Liver (tissue), 9 donors: ENCODE measurements around the gene HOXA1. TPM values are rescaled to one million over a fixed set of nuclear protein-coding genes. Genes with fewer than 3 reads are reported as not detected.

Experiments used
- DNase-seq: peaks from one replicate; pipeline ENCODE4 v3.0.0-alpha.2; 2017; ENCODE audit warnings: low spot score
- H3K27ac ChIP-seq, 2 donors: one replicate each; pipeline ENCODE4 v1.7.0; 2013; ENCODE audit warnings: inconsistent platforms in 2 of 2, low read length in 2 of 2, control low read depth in 1 of 2, low read depth in 1 of 2, mild to moderate bottlenecking in 1 of 2
- H3K27me3 ChIP-seq, 4 donors: one replicate each; pipeline versions ENCODE4 v1.6.1 to v1.7.0; 2013; ENCODE audit warnings: low read length in 3 of 4, inconsistent platforms in 1 of 4, mild to moderate bottlenecking in 1 of 4, moderate library complexity in 1 of 4; ENCODE audit not compliant: control insufficient read depth in 4 of 4, insufficient read depth in 4 of 4
- H3K36me3 ChIP-seq, 4 donors: one replicate each; pipeline versions ENCODE4 v1.6.1 to v1.7.0; 2013; ENCODE audit warnings: low read length in 3 of 4, mild to moderate bottlenecking in 3 of 4, low read depth in 1 of 4, moderate library complexity in 1 of 4; ENCODE audit not compliant: control insufficient read depth in 4 of 4, insufficient read depth in 3 of 4
- H3K4me1 ChIP-seq, 4 donors: one replicate each; pipeline versions ENCODE4 v1.6.1 to v1.7.0; 2013; ENCODE audit warnings: low read length in 3 of 4, mild to moderate bottlenecking in 3 of 4, moderate library complexity in 1 of 4; ENCODE audit not compliant: control insufficient read depth in 4 of 4, insufficient read depth in 4 of 4
- H3K4me3 ChIP-seq, 3 donors: one replicate each; pipeline versions ENCODE4 v1.6.1 to v1.7.0; 2013; ENCODE audit warnings: low read length in 3 of 3, control low read depth in 1 of 3, low read depth in 1 of 3, mild to moderate bottlenecking in 1 of 3
- H3K9ac ChIP-seq, 2 donors: one replicate each; pipeline ENCODE4 v1.7.0; 2013; ENCODE audit warnings: low read length in 2 of 2, mild to moderate bottlenecking in 2 of 2, moderate library complexity in 2 of 2, control low read depth in 1 of 2, low read depth in 1 of 2
- H3K9me3 ChIP-seq, 4 donors: one replicate each; pipeline versions ENCODE4 v1.6.1 to v1.7.0; 2013; ENCODE audit warnings: low read length in 3 of 4; ENCODE audit not compliant: control insufficient read depth in 4 of 4
- EGR1 ChIP-seq, 2 donors: IDR thresholded peaks; 2 replicates each; pipeline ENCODE4 v1.6.1; 2016 to 2018; ENCODE audit warnings: antibody characterized with exemption in 2 of 2, low read depth in 2 of 2
- FOXA2 ChIP-seq: IDR thresholded peaks from 2 replicates; pipeline ENCODE4 v1.6.1; 2016; ENCODE audit warnings: antibody characterized with exemption
- GABPA ChIP-seq, 2 donors: IDR thresholded peaks in 1 of 2; conservative IDR thresholded peaks in 1 of 2; 2 replicates each; pipeline ENCODE4 v1.6.1; 2016; ENCODE audit warnings: antibody characterized with exemption in 2 of 2, mild to moderate bottlenecking in 1 of 2, moderate library complexity in 1 of 2
- HNF4A ChIP-seq, 2 donors: conservative IDR thresholded peaks; 2 replicates each; pipeline ENCODE4 v1.6.1; 2016; ENCODE audit warnings: antibody characterized with exemption in 2 of 2, mild to moderate bottlenecking in 2 of 2
- HNF4G ChIP-seq: IDR thresholded peaks from 2 replicates; pipeline ENCODE4 v1.6.1; 2016; ENCODE audit warnings: antibody characterized with exemption
- JUND ChIP-seq, 2 donors: IDR thresholded peaks; 2 replicates each; pipeline ENCODE4 v1.6.1; 2016; ENCODE audit warnings: antibody characterized with exemption in 2 of 2
- NR2F2 ChIP-seq: IDR thresholded peaks from 2 replicates; pipeline ENCODE4 v1.6.1; 2016; ENCODE audit warnings: antibody characterized with exemption
- RAD21 ChIP-seq, 2 donors: IDR thresholded peaks; 2 replicates each; pipeline ENCODE4 v1.6.1; 2016; ENCODE audit warnings: antibody characterized with exemption in 2 of 2, mild to moderate bottlenecking in 2 of 2
- RXRA ChIP-seq, 2 donors: IDR thresholded peaks; 2 replicates each; pipeline ENCODE4 v1.6.1; 2017 to 2018; ENCODE audit warnings: antibody characterized with exemption in 2 of 2, mild to moderate bottlenecking in 1 of 2
- SP1 ChIP-seq: IDR thresholded peaks from 2 replicates; pipeline ENCODE4 v1.6.1; 2018; ENCODE audit warnings: antibody characterized with exemption, mild to moderate bottlenecking
- YY1 ChIP-seq: IDR thresholded peaks from 2 replicates; pipeline ENCODE4 v1.6.1; 2016; ENCODE audit warnings: antibody characterized with exemption, mild to moderate bottlenecking
- WGBS: extraction: QIAGEN DNeasy Blood & Tissue Kit; methylation state at CpG from one replicate; pipeline ENCODE4 v1.1.7; 2013; 5-methylcytosine and 5-hydroxymethylcytosine counted together
- polyA plus RNA-seq, 2 donors: library from polyadenylated mRNA; stranded (reverse) in 1 of 2; unstranded in 1 of 2; fragments of 200-250 nt in 1 of 2; fragments of >200 nt in 1 of 2; fragmentation: Nextera tagmentation in 1 of 2; extraction: Ambion mirVana in 1 of 2; gene quantifications; one replicate each; pipeline versions ENCODE4 v1.2.1 to v1.2.3, GENCODE V29; 2013 to 2015
- total RNA-seq, 2 donors: library from RNA; depleted of rRNA; stranded (reverse); fragments of >200 nt; gene quantifications; one replicate each; pipeline ENCODE4 v1.2.3, GENCODE V29; 2014
- TF ChIP-seq, protein P1 (sequence below): IDR thresholded peaks from 2 replicates; pipeline ENCODE4 v1.6.1; 2016; ENCODE audit warnings: antibody characterized with exemption
- TF ChIP-seq, protein P2 (sequence below): fragments of 150-350 bp; IDR thresholded peaks from 2 replicates; pipeline ENCODE4 v1.5.1; 2017; ENCODE audit warnings: improper control_type of control experiment, low read depth, low read length; ENCODE audit not compliant: missing input control
- TF ChIP-seq, protein P3 (sequence below): IDR thresholded peaks from 2 replicates; pipeline ENCODE4 v1.6.1; 2016; ENCODE audit warnings: antibody characterized with exemption, mild to moderate bottlenecking
- TF ChIP-seq, protein P4 (sequence below): IDR thresholded peaks from 2 replicates; pipeline ENCODE4 v1.6.1; 2016; ENCODE audit warnings: antibody characterized with exemption
- TF ChIP-seq, protein P5 (sequence below): IDR thresholded peaks from 2 replicates; pipeline ENCODE4 v1.6.1; 2016; ENCODE audit warnings: antibody characterized with exemption
- donor health status: healthy.
- donor health status: healthy.
- donor health status: healthy.
- donor health status: healthy.
- donor health status: healthy.

HOXA1 gene
- total and polyA plus RNA-seq, 4 donors: 0.08 to 0.28 (median 0.21) TPM

DNA sequence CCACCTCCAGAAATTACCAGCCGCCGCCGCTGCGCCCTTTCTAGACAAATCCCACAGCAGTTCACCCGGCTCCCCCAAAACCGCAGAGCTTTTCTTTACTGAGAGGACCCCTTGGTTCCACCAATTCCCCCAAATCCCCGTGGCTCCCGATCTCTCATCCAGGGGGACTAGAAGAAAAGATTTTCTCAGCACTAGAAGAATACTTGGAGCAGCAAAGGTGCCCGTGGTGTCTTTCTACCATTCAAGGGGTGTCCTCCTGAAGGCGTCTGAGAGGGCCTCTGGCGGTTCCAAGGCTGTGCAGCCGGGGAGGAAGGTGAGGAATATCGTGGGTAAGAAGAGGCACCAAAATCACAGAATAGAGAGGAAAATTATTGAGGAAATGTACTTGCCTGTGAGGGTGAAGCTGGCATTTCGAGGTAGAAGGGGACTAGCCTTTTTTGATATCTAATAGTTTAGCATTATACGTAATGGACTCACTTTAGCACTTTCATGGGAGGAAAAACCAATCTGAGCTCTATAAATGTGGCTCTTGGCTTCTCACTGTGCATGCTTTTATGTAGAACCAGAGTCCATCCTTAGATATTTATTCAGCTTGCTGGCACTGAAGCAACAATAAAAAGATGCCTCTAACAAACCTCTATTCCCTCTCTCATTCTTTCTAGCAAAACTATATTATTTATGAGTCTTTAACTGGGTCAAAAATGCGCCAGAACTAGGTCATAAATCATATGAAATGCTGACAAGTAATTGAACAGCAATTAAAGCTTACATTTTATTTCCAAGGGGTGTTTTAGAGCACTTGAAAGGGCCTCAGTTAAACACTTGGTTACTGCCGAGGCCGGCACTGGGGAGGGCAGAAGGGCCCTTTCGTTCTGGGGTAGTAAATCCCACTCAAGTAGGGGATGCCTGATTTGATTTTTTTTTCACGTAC is 20.5 kb upstream of the HOXA1 start:
- WGBS: 26% methylated on average over 20 of the region's 20 CpGs
- TF ChIP-seq, protein P1, sequence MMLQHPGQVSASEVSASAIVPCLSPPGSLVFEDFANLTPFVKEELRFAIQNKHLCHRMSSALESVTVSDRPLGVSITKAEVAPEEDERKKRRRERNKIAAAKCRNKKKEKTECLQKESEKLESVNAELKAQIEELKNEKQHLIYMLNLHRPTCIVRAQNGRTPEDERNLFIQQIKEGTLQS: no peak
- TF ChIP-seq JUND (IDR thresholded peaks at IDR 0.05): no peak
- TF ChIP-seq, protein P2, sequence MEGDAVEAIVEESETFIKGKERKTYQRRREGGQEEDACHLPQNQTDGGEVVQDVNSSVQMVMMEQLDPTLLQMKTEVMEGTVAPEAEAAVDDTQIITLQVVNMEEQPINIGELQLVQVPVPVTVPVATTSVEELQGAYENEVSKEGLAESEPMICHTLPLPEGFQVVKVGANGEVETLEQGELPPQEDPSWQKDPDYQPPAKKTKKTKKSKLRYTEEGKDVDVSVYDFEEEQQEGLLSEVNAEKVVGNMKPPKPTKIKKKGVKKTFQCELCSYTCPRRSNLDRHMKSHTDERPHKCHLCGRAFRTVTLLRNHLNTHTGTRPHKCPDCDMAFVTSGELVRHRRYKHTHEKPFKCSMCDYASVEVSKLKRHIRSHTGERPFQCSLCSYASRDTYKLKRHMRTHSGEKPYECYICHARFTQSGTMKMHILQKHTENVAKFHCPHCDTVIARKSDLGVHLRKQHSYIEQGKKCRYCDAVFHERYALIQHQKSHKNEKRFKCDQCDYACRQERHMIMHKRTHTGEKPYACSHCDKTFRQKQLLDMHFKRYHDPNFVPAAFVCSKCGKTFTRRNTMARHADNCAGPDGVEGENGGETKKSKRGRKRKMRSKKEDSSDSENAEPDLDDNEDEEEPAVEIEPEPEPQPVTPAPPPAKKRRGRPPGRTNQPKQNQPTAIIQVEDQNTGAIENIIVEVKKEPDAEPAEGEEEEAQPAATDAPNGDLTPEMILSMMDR: no peak
- TF ChIP-seq, protein P3, sequence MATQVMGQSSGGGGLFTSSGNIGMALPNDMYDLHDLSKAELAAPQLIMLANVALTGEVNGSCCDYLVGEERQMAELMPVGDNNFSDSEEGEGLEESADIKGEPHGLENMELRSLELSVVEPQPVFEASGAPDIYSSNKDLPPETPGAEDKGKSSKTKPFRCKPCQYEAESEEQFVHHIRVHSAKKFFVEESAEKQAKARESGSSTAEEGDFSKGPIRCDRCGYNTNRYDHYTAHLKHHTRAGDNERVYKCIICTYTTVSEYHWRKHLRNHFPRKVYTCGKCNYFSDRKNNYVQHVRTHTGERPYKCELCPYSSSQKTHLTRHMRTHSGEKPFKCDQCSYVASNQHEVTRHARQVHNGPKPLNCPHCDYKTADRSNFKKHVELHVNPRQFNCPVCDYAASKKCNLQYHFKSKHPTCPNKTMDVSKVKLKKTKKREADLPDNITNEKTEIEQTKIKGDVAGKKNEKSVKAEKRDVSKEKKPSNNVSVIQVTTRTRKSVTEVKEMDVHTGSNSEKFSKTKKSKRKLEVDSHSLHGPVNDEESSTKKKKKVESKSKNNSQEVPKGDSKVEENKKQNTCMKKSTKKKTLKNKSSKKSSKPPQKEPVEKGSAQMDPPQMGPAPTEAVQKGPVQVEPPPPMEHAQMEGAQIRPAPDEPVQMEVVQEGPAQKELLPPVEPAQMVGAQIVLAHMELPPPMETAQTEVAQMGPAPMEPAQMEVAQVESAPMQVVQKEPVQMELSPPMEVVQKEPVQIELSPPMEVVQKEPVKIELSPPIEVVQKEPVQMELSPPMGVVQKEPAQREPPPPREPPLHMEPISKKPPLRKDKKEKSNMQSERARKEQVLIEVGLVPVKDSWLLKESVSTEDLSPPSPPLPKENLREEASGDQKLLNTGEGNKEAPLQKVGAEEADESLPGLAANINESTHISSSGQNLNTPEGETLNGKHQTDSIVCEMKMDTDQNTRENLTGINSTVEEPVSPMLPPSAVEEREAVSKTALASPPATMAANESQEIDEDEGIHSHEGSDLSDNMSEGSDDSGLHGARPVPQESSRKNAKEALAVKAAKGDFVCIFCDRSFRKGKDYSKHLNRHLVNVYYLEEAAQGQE: no peak
- TF ChIP-seq YY1: no peak
- no peak for TF ChIP-seq NR2F2
- TF ChIP-seq, protein P4, sequence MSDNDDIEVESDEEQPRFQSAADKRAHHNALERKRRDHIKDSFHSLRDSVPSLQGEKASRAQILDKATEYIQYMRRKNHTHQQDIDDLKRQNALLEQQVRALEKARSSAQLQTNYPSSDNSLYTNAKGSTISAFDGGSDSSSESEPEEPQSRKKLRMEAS: no peak
- TF ChIP-seq HNF4G: no peak
- TF ChIP-seq EGR1 (IDR thresholded peaks at IDR 0.05; ENCODE audit: low read depth in 2 of 2): no peak
- TF ChIP-seq SP1: no peak
- no peak for TF ChIP-seq FOXA2
- TF ChIP-seq RAD21 (IDR thresholded peaks at IDR 0.05): no peak
- TF ChIP-seq RXRA (IDR thresholded peaks at IDR 0.05): no peak
- Histone ChIP-seq H3K27ac (peak overlapping the region in 1 of 2 donors; percentile 50), H3K9me3 (no peaks in the 10 kb centered on the region), H3K4me1 (peaks cover 0 to 2% (median 0%) of the 10 kb centered on the region in 4 donors), H3K36me3 (no peaks in the 10 kb centered on the region), H3K4me3 (peak overlapping the region in 1 of 3 donors; percentile 42), H3K27me3 (peaks cover 0 to 22% (median 6%) of the 10 kb centered on the region in 4 donors), H3K9ac (peak overlapping the region in 1 of 2 donors; percentile 22)
- no peak for DNase-seq

DNA sequence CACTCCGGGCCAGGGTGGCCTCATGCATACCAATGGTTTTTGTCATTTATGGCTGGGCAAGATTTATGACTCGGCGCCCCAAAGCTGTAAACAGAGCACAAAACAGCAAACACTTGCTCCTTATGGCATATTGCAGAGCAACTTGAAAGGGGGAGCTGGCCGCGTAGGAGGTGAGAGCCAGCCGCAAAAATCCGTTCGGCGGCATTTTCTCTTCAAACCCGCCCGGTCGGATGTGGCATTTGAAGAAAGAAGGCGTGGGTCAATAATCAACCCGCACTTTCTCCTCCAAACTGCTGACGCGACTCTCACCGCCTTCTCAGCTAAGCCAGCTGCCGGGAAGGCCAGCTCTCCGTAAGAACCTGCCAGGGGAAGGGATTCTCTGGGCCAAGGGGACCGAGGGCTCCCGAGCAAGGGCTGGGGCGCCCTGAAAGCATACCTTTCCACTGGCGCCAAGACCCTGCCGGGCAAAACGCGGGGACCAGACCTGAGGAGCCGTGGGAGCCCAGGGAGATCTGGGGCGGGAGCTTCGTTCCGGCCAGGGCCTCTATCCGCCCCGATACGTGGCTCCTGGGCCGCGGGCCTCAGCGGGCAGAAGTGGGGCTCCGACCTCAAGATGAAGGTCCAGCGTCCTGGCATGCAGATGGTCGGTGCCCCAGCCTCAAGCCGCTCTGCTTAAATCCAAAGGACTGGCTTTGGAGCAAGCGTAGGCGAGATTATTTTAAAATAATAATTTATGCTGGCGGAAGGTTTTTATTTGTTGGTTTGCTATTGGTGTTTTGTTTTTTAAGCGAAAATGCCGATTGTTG is 19.6 kb upstream of the HOXA1 start:
- H3K27me3 ChIP-seq: peaks cover 0 to 27% (median 6%) of the 10 kb centered on the region in 4 donors
- no peak for TF ChIP-seq EGR1 (IDR thresholded peaks at IDR 0.05; ENCODE audit: low read depth in 2 of 2)
- no peak for TF ChIP-seq YY1
- TF ChIP-seq, protein P4: no peak
- TF ChIP-seq RXRA (IDR thresholded peaks at IDR 0.05): no peak
- TF ChIP-seq, protein P1: no peak
- TF ChIP-seq GABPA (IDR thresholded peaks at IDR 0.05 in 1 of 2, conservative IDR thresholded peaks at IDR 0.05 in 1 of 2): no peak
- no peak for TF ChIP-seq HNF4A (conservative IDR thresholded peaks at IDR 0.05)
- TF ChIP-seq SP1: no peak
- no peak for TF ChIP-seq FOXA2
- TF ChIP-seq, protein P5, sequence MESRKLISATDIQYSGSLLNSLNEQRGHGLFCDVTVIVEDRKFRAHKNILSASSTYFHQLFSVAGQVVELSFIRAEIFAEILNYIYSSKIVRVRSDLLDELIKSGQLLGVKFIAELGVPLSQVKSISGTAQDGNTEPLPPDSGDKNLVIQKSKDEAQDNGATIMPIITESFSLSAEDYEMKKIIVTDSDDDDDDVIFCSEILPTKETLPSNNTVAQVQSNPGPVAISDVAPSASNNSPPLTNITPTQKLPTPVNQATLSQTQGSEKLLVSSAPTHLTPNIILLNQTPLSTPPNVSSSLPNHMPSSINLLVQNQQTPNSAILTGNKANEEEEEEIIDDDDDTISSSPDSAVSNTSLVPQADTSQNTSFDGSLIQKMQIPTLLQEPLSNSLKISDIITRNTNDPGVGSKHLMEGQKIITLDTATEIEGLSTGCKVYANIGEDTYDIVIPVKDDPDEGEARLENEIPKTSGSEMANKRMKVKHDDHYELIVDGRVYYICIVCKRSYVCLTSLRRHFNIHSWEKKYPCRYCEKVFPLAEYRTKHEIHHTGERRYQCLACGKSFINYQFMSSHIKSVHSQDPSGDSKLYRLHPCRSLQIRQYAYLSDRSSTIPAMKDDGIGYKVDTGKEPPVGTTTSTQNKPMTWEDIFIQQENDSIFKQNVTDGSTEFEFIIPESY: no peak
- no peak for DNase-seq
- peaks cover 0 to 2% (median under 1%) of the 10 kb centered on the region in 4 donors for H3K4me1 ChIP-seq
- H3K36me3 ChIP-seq: no peaks in the 10 kb centered on the region
- peak overlapping the region; percentile 50 to 70 for H3K27ac ChIP-seq
- WGBS: 24% methylated on average over 45 of the region's 45 CpGs
- H3K9me3 ChIP-seq: no peaks in the 10 kb centered on the region
- H3K9ac ChIP-seq: no peak overlapping the region
- peak overlapping the region in 1 of 3 donors; percentile 42 for H3K4me3 ChIP-seq
